Dedifferentiated amniotic fluid mesenchymal stem cell (primary cell): ENCODE data around the gene IKBKG.
"Not testable (repeated sequence)": the region's sequence is repeated elsewhere in the genome, so short reads cannot be mapped to it uniquely, and the experiment has no call there.

Source experiments
- DNase-seq: peaks from one replicate; pipeline ENCODE4 v3.0.0-alpha.2; 2016; ENCODE audit errors: extremely low spot score

IKBKG gene

DNA sequence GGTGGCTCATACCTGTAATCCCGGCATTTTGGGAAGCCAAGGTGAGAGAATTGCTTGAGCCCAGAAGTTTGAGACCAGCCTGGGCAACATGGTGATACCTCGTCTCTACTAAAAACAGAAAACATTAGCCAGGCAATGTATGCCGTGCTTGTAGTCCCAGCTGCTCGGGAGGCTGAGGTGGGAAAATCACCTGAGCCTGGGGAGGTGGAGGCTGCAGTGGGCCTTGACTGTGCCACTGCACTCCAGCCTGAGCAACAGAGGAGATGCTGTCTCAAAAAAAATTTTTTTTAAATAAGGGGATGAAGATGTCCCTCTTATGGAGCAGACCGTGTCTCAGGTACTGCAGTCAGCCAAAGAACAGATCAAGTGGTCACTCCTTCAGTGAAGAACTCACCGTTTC is 58.1 kb downstream of the IKBKG start:
- no peak for DNase-seq

DNA sequence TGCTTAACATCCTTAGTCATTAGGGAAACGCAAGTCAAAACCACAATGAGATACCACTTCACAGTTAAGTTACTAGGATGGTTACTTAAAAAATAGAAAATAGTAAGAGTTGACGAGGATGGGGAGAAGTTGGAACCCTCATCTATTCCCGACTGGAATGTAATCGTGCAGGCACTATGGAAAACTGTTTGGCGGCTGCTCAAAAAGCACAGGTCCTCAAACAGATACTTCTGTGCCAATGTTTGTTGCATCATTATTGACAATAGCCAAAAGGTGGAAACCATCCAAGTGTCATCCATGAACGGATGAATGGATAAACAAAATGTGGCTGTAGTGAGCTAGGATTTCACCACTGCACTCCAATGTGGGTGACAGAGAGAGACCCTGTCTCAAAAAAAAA is 60.0 kb downstream of the IKBKG start:
- no peak for DNase-seq

DNA sequence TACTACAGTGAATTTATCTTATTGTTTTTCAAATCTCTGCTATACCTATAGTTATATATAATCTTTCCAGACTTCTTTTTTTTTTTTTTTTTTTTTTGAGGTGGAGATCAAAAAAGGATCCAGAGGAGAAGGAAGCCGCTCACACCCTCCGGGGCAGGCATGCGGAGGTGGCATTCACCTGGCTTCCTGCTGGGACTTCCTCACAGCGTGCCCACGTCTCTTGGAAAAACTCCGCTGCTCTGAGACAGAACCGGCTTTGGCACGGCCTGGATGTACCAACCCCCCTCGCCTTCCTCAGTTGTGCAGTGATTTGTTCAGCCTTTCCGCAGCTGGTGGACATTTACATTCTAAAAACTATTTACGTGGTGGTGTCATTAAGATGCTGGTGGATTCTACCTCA is 60.6 kb downstream of the IKBKG start:
- DNase-seq: not testable (repeated sequence)

DNA sequence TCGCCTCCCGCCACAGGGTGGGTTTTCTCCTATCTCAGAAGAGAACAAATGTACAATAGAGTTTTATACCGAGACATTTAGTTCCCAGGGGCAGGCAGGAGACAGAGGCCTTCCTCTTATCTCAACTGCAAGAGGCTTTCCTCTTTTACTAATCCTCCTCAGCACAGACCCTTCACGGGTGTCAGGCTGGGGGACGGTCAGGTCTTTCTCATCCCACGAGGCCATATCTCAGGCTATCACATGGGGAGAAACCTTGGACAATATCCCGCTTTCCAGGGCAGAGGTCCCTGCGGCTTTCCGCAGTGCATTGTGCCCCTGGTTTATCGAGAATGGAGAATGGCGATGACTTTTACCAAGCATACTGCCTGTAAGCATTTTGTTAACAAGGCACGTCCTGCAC is 61.4 kb downstream of the IKBKG start:
- not testable (repeated sequence) for DNase-seq

DNA sequence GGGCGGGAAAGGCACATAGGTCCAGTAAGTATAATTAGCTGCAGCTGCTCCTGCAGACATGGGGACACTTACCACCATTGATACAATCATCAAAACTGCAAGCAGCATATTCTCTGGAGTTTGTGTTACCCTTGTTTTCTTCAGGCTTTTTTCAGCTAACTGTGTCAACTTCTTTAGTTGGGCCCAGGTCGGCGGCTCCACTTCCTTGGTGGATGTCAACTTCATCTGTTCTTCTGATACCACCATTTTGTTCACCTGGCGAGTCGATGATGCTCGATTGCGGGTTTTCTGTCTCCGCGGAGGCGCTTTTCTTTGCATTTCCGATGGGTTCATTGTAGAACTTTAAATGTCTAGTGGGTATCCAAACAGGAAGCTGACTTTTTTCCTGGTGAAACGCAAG is 63.7 kb downstream of the IKBKG start:
- not testable (repeated sequence) for DNase-seq

DNA sequence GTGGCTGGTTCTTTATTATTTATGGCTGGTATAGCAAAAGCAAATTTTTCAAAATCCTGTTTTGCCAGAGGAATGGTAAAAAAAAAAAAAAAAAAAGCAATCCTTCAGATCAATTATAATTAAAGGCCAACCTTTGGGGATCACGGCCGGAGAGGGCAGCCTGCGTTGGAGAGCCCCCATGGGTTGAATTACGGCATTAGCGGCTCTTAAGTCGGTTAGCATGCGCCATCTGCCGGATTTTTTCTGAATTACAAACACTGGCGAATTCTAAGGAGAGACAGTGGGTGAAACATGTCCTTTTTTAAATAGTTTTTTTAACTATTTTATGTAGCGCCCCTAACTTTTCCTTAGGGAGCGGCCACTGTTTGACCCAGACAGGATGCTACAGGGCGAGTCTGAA is 66.2 kb downstream of the IKBKG start:
- DNase-seq: not testable (repeated sequence)
